Measurements from ENCODE around the gene PPY.
"Not testable (repeated sequence)": the region's sequence is repeated elsewhere in the genome, so short reads cannot be mapped to it uniquely, and the experiment has no call there.

Gene PPY

GRCh38 chr17:43942051-43942685 is at the start of gene PPY:
Gene PPY (minus strand): TSS chr17:43942476. CDS start chr17:43941654, 822 bp downstream.
- DNase-seq (ENCODE audit: low read depth), result no peak

- DNase-seq (ENCODE audit: low read depth), result no peak
Measured at GRCh38 chr17:43988301-43988700, 46.0 kb upstream of the PPY start.

- no peak for DNase-seq (ENCODE audit: low read depth)
Measured at GRCh38 chr17:43987131-43988021, 45.1 kb upstream of the PPY start.

- no peak for DNase-seq (ENCODE audit: low read depth)
Measured at GRCh38 chr17:43986225-43986981, 44.1 kb upstream of the PPY start.

- DNase-seq (ENCODE audit: low read depth), result no peak
Measured at GRCh38 chr17:43984521-43984920, 42.2 kb upstream of the PPY start.

GRCh38 chr17:43983515-43984411 is 41.5 kb upstream of the PPY start:
- DNase-seq (ENCODE audit: low read depth), result no peak

GRCh38 chr17:43983196-43983514 is 40.9 kb upstream of the PPY start:
- DNase-seq (ENCODE audit: low read depth), result no peak

- DNase-seq (ENCODE audit: low read depth), result no peak
Measured at GRCh38 chr17:43982171-43982570, 39.9 kb upstream of the PPY start.

- no peak for DNase-seq (ENCODE audit: low read depth)
Measured at GRCh38 chr17:43979671-43980070, 37.4 kb upstream of the PPY start.

- no peak for DNase-seq (ENCODE audit: low read depth)
Measured at GRCh38 chr17:43979011-43979410, 36.7 kb upstream of the PPY start.

GRCh38 chr17:43978078-43978477 is 35.8 kb upstream of the PPY start:
- no peak for DNase-seq (ENCODE audit: low read depth)

GRCh38 chr17:43976963-43977837 is 34.9 kb upstream of the PPY start:
- DNase-seq (ENCODE audit: low read depth), result no peak

- DNase-seq (ENCODE audit: low read depth), result no peak
Measured at GRCh38 chr17:43975898-43976297, 33.6 kb upstream of the PPY start.

- no peak for DNase-seq (ENCODE audit: low read depth)
Measured at GRCh38 chr17:43974382-43975266, 32.3 kb upstream of the PPY start.

GRCh38 chr17:43972444-43973212 is 30.4 kb upstream of the PPY start:
- not testable (repeated sequence) for DNase-seq (ENCODE audit: low read depth)

GRCh38 chr17:43971436-43971835 is 29.2 kb upstream of the PPY start:
- not testable (repeated sequence) for DNase-seq (ENCODE audit: low read depth)

- DNase-seq (ENCODE audit: low read depth), result no peak
Measured at GRCh38 chr17:43970366-43970765, 28.1 kb upstream of the PPY start.

- DNase-seq (ENCODE audit: low read depth), result no peak
Measured at GRCh38 chr17:43967251-43967875, 25.1 kb upstream of the PPY start.

GRCh38 chr17:43966276-43966675 is 24.0 kb upstream of the PPY start:
- no peak for DNase-seq (ENCODE audit: low read depth)
